Cardiac ventricle fibroblast (primary cell): ENCODE results near the gene SPINK8. TPM values are rescaled to one million over a fixed set of nuclear protein-coding genes. Genes with fewer than 3 reads are reported as not detected.

ENCODE experiments used
- total RNA-seq: library from RNA; depleted of rRNA; stranded (reverse); fragments of >200 nt; gene quantifications from 2 replicates; pipeline ENCODE4 v1.2.3, GENCODE V29; 2015

The SPINK8 gene
- total RNA-seq = not detected in 2 replicates

DNA sequence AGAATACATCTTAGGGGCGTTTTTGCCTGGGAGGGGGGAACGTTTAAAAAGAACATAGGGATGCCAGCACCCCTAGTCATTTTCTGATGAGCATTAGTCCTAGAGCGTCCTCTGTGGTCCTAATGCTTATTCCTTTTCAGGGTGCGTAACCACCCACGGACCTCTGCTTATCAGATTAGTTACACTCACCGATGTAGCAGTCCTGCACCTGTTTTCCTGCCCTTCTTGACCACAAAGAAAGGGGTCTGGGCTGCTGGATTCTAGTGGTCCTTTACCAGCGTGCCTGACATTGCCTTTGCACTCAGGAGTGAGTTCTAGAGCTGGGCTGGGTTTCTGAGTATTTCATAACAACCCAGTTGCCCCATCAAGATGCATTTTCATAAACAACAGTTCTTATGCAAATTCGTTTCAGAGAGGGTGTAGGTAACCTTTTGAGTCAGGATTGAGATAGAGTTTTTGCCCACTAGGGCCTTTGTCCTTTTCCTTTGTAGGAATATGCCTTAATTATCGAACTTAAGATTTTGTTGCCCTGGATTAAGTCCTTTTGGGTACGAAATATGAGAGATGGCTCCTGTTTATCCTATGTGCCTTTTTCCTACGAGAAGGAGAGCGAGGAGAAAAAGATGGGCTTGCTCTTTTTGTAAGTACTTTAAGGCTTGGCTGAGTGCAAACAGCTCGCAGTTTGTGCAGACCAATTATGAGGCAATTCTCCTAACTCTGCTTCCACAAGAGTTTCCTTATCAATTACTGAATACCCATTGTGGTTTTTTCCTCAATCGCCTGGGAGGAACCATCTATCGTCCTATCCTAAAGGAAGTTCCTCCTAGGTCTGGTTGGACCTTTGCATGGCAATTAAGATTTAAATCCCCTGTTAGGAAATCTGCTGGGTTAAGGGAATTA, at the start of gene SPINK8:
Gene SPINK8, minus strand, starts transcription at position 316 of the 900 bp plus-strand sequence. CDS start 5,320 bp downstream, outside the sequence.

DNA sequence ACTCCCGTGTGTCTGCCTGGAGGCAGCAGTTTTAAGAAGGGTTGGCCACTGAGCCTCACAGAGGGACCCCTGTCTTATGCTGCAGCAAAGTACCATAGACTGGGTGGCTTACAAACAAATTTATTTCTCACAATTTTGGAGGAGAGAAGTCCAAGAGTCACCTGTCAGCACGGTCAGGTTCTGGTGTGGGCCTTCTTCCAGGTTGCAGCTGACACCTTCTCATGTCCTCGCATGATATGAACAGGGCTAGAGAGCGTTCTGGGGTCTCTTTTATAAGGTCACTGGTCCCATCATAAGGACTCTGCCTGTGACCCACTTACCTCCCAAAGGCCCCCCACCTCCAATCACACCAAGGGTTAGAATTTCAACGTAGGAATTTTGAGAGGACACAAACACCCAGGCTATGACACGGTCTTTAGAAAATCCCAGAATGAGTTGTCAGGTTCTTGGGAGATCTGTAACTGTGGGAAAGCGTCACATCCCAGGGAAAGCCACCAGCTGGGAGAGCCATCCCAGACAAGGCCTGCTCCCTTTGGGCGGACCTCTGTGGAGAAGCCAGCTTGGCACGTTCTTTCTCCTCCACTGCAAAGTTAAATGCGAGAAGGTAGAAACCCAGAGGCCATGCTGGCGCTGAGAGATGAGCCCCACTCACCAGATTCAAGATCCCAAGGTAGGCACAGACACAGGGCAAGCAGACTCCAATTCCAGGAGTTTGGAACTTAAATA, 38.4 kb upstream of the SPINK8 start, which contains the start of gene FBXW12:
Gene FBXW12, plus strand, starts transcription at position 569 of the 726 bp plus-strand sequence. CDS start 549 bp downstream, outside the sequence.

DNA sequence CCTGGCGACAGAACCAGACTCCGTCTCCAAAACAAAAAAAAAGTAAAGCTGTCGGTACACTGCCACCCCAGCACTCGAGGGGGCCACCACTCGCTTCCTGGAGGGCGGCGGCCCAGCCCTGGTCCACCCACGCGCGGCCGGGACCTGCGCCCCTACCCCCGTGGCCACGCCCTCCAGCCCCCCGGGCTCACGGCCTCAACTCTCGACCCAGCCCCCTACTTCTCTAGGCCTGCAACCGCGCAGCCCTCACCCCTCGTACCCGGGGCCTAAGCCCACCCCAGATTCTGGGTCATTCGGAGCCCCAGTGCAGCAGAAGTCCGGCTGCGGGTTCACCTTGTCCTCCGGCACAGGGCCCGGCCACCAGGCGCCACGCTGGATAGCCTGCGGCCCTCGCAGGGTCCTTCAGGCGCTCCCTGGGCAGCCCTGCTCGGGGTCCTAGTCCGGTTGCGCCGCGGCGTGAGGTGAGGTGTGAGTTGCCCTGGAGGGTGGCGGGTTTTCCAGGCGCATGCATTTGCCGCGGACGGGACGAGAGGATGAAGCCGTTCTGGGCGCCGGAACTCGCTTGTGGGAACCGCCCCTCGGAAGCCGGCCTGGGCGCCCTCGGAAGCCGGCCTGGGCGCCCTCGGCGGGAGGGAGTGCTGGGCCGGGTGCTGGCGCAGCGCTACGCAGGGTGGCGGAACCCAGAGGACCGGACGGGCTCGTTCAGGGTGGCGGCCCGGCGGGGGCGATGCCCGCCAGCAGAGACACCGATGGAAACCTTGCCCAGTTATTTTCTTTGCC, 32.3 kb downstream of the SPINK8 start, which contains the start of gene NME6:
Gene NME6, minus strand, starts transcription at position 348 of the 780 bp plus-strand sequence.

Other genes starting within 250 kb of the SPINK8 start
- gene CDC25A, start 145.2 kb downstream of the SPINK8 start, total RNA-seq = 0.87 and 0.93 TPM in 2 replicates
- not detected in 2 replicates for gene CAMP, start 110.2 kb downstream of the SPINK8 start, total RNA-seq
- 1.8 and 3.4 TPM in 2 replicates for gene ZNF589, start 92.6 kb downstream of the SPINK8 start, total RNA-seq
- 9.5 and 28.0 TPM in 2 replicates for gene NME6, start 32.3 kb downstream of the SPINK8 start, total RNA-seq
- gene FBXW12, start 38.6 kb upstream of the SPINK8 start, total RNA-seq = not detected in 2 replicates
- gene PLXNB1, start 96.4 kb upstream of the SPINK8 start, total RNA-seq = 10.9 and 12.4 TPM in 2 replicates
- 15.8 and 17.2 TPM in 2 replicates for gene CCDC51, start 106.5 kb upstream of the SPINK8 start, total RNA-seq
- 298 and 375 TPM in 2 replicates for gene TMA7, start 106.6 kb upstream of the SPINK8 start, total RNA-seq
- gene ATRIP, start 113.1 kb upstream of the SPINK8 start, total RNA-seq = 4.7 and 5.3 TPM in 2 replicates
- gene SHISA5, start 170.5 kb upstream of the SPINK8 start, total RNA-seq = 119 and 121 TPM in 2 replicates
- gene PFKFB4, start 223.1 kb upstream of the SPINK8 start, total RNA-seq = 12.0 and 14.8 TPM in 2 replicates
- 0.31 and 0.64 TPM in 2 replicates for gene UCN2, start 230.1 kb upstream of the SPINK8 start, total RNA-seq